NCI-H510A treated with DMSO at 0.1 percent for 48 hours (cell line): ENCODE results near the gene ZNF276.
"Not testable (repeated sequence)": the region's sequence is repeated elsewhere in the genome, so short reads cannot be mapped to it uniquely, and the experiment has no call there.

Experiments used
- DNase-seq: peaks from one replicate; lab custom pipeline; 2025; lab: John Stamatoyannopoulos, UW

Gene ZNF276

DNA sequence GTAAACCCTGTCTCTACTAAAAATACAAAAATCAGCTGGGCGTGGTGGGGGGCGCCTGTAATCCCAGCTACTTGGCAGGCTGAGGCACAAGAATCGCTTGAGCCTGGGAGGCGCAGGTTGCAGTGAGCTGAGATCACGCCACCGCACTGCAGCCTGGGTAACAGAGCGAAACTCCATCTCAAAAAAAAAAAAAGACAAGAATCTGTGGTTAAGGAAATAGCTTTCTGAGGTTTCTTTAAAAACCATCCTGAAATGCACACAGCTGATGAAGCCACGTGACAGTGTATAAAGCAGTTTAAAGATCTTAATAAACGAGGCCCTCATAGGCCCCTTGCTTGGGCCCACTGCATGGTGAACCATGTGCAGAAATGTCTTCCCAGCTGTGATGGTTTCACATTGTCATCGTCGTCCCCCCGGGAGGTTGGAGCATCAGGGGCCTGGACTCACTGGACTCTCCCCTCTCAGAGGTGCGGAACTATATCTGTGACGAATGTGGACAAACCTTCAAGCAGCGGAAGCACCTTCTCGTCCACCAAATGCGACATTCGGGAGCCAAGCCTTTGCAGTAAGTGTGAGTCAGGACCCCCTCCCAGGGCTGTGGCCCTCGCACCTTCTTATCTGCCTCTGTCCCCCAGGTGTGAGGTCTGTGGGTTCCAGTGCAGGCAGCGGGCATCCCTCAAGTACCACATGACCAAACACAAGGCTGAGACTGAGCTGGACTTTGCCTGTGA is 16.2 kb downstream of the ZNF276 start:
- no peak for DNase-seq

DNA sequence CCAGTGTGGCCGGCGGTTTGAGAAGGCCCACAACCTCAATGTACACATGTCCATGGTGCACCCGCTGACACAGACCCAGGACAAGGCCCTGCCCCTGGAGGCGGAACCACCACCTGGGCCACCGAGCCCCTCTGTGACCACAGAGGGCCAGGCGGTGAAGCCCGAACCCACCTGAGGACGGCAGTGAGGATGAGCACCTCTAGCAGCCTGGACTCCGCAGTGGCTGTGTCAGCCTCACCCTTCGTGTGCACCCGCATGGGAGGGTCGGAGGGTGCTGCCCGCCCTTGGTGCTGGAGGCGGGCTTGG is 16.7 kb downstream of the ZNF276 start:
- DNase-seq, result no peak

- DNase-seq, result no peak
These were observed 17.4 kb downstream of the ZNF276 start for GRCh38 chr16:89738538-89739317.

DNA sequence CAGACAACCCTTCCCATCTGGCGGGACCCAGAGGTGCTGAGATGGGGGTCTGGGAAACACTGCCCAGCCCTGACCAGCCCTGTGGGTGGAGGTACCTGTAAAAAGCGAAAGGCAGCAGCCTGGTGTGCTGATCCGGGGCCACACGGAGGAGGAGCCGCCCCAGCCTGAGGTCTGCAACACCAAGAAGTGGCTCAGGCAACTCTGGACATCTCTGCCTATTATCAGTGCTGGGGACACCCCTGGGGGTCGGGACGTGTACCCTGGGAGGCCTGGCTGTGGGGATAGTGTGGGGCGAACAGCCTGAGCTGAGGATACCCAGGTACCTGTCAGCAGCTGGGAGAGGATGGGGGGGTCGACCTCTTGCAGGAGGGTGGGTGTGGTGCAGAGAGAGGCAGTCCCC is 18.0 kb downstream of the ZNF276 start:
- DNase-seq, result no peak

GRCh38 chr16:89741342-89742014 is 20.1 kb downstream of the ZNF276 start:
- DNase-seq, result no peak

DNA sequence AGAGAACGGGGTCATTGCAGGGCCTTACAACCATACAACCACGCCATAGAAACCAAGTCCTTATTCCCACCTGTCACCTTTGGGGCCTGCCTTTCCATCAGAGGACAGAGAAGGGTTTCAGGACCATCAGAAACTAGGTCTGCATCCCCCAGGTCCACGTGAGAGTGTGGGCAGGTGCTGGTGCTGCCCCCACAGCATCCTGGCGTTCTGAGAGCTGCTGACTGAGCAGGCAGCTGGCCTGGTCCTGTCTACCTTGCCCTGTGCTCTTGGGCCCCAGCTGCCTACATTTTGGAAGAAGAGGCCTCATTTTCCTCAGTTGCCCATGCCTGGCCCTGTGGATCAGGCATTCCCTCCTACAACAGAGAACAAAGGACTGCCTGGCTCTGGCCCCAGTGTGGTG is 21.6 kb downstream of the ZNF276 start:
- no peak for DNase-seq

DNA sequence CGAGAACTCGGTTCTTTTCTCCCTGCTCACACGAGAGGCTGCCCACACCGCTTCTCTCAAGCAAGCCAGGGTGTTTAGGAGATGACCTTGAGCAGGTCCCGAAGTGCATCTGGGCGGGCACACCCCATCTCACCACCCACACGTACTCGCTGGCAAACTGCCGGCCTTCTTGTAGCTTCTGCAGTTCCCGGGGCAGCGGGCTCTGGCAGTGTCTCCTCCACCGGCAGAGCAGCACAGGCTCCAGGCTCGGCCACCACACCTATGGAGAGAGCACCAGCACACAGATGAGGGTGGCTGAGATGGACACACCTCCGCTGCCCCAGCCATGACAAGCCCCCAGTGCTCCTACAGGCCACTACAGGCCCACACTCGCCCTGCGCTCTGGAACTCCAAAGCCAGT is 23.5 kb downstream of the ZNF276 start:
- no peak for DNase-seq

GRCh38 chr16:89746043-89746442 is 24.7 kb downstream of the ZNF276 start:
- DNase-seq, result no peak

- DNase-seq, result no peak
These were observed 26.7 kb downstream of the ZNF276 start for GRCh38 chr16:89748076-89748475.

- DNase-seq, result no peak
These were observed 27.6 kb downstream of the ZNF276 start for GRCh38 chr16:89748921-89749320.

GRCh38 chr16:89749637-89750036 is 28.3 kb downstream of the ZNF276 start:
- DNase-seq, result no peak

- no peak for DNase-seq
These were observed 38.5 kb downstream of the ZNF276 start for GRCh38 chr16:89759746-89760340.

- no peak for DNase-seq
These were observed 40.1 kb downstream of the ZNF276 start for GRCh38 chr16:89761304-89761922.

DNA sequence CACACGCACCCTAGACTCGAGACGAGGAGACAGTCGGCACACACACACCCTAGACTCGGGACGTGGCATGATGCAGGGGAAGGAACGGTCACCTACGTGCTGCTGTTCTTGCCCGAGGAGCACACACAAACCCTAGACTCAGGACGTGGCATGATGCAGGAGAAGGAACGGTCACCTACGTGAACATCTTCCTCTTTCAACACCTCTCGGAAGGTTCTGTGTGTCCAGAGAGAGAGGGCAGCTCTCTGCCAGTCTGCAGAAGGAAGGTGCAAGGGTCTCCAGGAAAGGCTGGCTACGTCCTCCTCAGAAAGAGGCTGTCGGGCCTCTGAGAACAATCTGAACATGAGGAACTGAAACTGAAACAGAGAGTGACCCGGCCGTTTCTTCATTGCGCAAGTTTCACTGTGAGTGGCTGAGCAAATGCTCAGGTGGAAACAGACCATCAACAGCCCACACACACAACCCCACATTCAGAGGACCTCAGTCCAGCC is 43.4 kb downstream of the ZNF276 start:
- DNase-seq, result no peak

GRCh38 chr16:89765292-89765830 is 44.0 kb downstream of the ZNF276 start:
- DNase-seq, result no peak

DNA sequence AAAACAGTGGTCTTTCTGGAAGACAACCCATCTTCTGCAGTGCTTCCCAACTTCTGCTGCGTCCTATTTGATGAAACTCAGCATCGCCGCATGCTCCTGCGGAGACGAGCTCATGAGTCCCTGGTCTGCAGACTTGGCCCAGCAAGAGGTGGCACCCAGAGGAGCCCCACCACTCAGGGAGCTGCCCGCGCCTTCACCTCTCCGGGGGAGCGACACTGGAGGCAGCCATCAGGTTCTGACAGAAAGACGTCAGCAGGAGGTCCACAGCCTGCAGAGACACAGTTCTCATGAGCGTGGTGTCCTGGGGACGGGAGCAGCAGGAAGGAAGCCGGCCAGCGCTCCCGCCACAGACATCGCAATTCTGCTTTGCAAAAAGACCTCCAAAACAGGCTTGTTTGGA is 49.0 kb downstream of the ZNF276 start:
- no peak for DNase-seq

GRCh38 chr16:89775223-89775622 is 53.9 kb downstream of the ZNF276 start:
- DNase-seq, result no peak

DNA sequence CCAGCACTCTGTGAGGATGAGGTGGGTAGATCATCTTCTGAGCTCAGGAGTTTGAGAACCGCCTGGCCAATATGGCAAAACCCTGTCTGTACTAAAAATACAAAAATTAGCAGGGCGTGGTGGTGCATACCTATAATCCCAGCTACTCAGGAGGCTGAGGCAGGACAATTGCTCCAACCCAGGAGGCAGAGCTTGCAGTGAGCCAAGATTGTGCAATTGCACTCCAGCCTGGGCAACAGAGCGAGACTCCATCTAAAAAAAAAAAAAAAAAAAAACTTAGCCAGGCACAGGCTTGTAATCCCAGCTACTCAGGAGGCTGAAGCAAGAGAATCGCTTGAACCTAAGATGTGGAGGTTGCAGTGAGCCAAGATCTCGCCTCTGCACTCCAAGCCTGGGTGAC is 56.9 kb downstream of the ZNF276 start:
- not testable (repeated sequence) for DNase-seq

GRCh38 chr16:89779231-89779908 is 58.0 kb downstream of the ZNF276 start:
- DNase-seq, result no peak

DNA sequence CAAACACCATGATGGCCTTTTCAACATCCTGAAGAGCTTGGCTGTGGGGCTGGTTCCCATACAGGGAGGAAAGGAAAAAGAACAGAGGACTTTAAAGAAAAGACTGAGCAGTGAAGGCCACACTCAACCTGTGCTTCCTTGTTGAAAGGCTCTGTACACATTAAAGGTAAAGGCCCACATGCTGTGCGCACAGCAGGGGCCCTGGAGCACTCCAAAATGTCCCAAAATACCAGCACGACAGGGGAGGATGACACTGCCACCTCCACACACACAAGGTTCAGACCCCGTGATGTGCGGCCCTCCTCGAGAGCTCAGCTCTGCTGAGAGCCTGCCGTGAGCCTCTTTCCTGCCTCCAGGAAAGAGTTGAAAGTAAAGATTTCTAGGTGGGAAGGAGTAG is 58.6 kb downstream of the ZNF276 start:
- DNase-seq, result no peak

- DNase-seq, result no peak
These were observed 61.2 kb downstream of the ZNF276 start for GRCh38 chr16:89782489-89782888.
